Stomach (tissue), 9 donors: Measurements from ENCODE around the gene DDIAS. TPM values are rescaled to one million over a fixed set of nuclear protein-coding genes. Genes with fewer than 3 reads are reported as not detected.
A peak's percentile ranks its signal among the peaks of the same experiment; 100 is the strongest.

Experiments
- DNase-seq, 2 donors: peaks; one replicate each; pipeline versions ENCODE4 v3.0.0 to v3.0.0-alpha.2; 2013 to 2019
- H3K27ac ChIP-seq, 5 donors: fragments of 200-600 bp in 4 of 5; sonication (generic) in 4 of 5; one replicate each; pipeline ENCODE4 v1.5.1; 2013 to 2019; ENCODE audit warnings: mild to moderate bottlenecking in 1 of 5, moderate library complexity in 1 of 5
- H3K27me3 ChIP-seq, 3 donors: fragments of 200-600 bp; sonication (generic); one replicate each; pipeline ENCODE4 v1.5.1; 2017 to 2019; ENCODE audit warnings: mixed run types in 1 of 3
- H3K36me3 ChIP-seq, 4 donors: fragments of 200-600 bp; sonication (generic); 1 replicate in 3 of 4; 2 replicates in 1 of 4; pipeline ENCODE4 v1.5.1; 2016 to 2019
- H3K4me1 ChIP-seq, 4 donors: fragments of 200-600 bp; sonication (generic); one replicate each; pipeline ENCODE4 v1.5.1; 2016 to 2019
- H3K4me3 ChIP-seq, 4 donors: fragments of 200-600 bp; sonication (generic) in 3 of 4; one replicate each; pipeline ENCODE4 v1.5.1; 2016 to 2019; ENCODE audit warnings: mild to moderate bottlenecking in 1 of 4
- H3K9me3 ChIP-seq, 4 donors: fragments of 200-600 bp; sonication (generic); one replicate each; pipeline ENCODE4 v1.5.1; 2016 to 2019
- EP300 ChIP-seq: sonication (generic); formaldehyde crosslinking; IDR thresholded peaks from one replicate; pipeline ENCODE4 v1.6.1; 2017; ENCODE audit warnings: antibody characterized with exemption
- POLR2A ChIP-seq, 4 donors: fragments of 450-650 bp; IDR thresholded peaks; one replicate each; pipeline ENCODE4 v1.6.1; 2016; ENCODE audit warnings: antibody characterized with exemption in 4 of 4, control low read depth in 2 of 4, mild to moderate bottlenecking in 1 of 4, moderate library complexity in 1 of 4
- POLR2AphosphoS5 ChIP-seq, 3 donors: sonication (generic); formaldehyde crosslinking; IDR thresholded peaks; one replicate each; pipeline ENCODE4 v1.6.1; 2016; ENCODE audit warnings: antibody characterized with exemption in 3 of 3
- WGBS, 5 donors: extraction: QIAGEN DNeasy Blood & Tissue Kit in 3 of 5; methylation state at CpG; one replicate each; pipeline versions ENCODE4 v1.1.5 to v1.1.7; 2013 to 2018; 5-methylcytosine and 5-hydroxymethylcytosine counted together
- intact Hi-C: fragments of 100-400 bp; cut with DNase I; formaldehyde crosslinking; loops from one replicate; pipeline ENCODE4 v1.15.1; 2023; ENCODE audit warnings: low total_unique reads
- polyA plus RNA-seq, 3 donors: library from polyadenylated mRNA; stranded (reverse); fragments of 200-250 nt; gene quantifications; one replicate each; pipeline ENCODE4 v1.2.3, GENCODE V29; 2013
- total RNA-seq, 5 donors: library from RNA; depleted of rRNA; stranded (reverse); fragments of >200 nt; gene quantifications; one replicate each; pipeline versions ENCODE4 v1.1.0 to v1.2.3, GENCODE V29; 2014 to 2016
- TF ChIP-seq, protein P1 (sequence below), 7 experiments: fragments of 450-650 bp in 4 of 7; fragments of 200-600 bp in 3 of 7; sonication (generic) in 3 of 7; IDR thresholded peaks; one replicate each; pipeline ENCODE4 v1.5.1; 2016 to 2019; ENCODE audit warnings: antibody characterized with exemption in 7 of 7, control low read depth in 2 of 7, mild to moderate bottlenecking in 1 of 7
- donor health status: healthy with polysubstance abuse.
- donor health status: Bipolar disorder and iron deficiency.
- donor health status: healthy.

DDIAS gene
- total and polyA plus RNA-seq, 8 donors = 0.31 to 2.6 (median 1.6) TPM; not detected in 3

- no peaks in the 10 kb centered on the region for H3K36me3 ChIP-seq
- peak overlapping the region; percentile 62 to 77 (median 70) for H3K4me3 ChIP-seq
- 1 to 2% (median 2%) methylated on average over 15 of the region's 15 CpGs for WGBS, 5 donors
- no peak for DNase-seq
- no peaks in the 10 kb centered on the region for H3K9me3 ChIP-seq
- no peak for TF ChIP-seq POLR2AphosphoS5 (IDR thresholded peaks at IDR 0.05)
- TF ChIP-seq EP300 = no peak
- TF ChIP-seq, protein P1, sequence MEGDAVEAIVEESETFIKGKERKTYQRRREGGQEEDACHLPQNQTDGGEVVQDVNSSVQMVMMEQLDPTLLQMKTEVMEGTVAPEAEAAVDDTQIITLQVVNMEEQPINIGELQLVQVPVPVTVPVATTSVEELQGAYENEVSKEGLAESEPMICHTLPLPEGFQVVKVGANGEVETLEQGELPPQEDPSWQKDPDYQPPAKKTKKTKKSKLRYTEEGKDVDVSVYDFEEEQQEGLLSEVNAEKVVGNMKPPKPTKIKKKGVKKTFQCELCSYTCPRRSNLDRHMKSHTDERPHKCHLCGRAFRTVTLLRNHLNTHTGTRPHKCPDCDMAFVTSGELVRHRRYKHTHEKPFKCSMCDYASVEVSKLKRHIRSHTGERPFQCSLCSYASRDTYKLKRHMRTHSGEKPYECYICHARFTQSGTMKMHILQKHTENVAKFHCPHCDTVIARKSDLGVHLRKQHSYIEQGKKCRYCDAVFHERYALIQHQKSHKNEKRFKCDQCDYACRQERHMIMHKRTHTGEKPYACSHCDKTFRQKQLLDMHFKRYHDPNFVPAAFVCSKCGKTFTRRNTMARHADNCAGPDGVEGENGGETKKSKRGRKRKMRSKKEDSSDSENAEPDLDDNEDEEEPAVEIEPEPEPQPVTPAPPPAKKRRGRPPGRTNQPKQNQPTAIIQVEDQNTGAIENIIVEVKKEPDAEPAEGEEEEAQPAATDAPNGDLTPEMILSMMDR (IDR thresholded peaks at IDR 0.05) = no peak
- no peak for TF ChIP-seq POLR2A (IDR thresholded peaks at IDR 0.05)
- H3K4me1 ChIP-seq = peaks cover 20 to 37% (median 26%) of the 10 kb centered on the region in 4 donors
- peak overlapping the region in 4 of 5 donors; percentile 93 to 97 (median 94) for H3K27ac ChIP-seq
- H3K27me3 ChIP-seq = no peaks in the 10 kb centered on the region
- intact Hi-C loops = no loop called here
Measured at GRCh38 chr11:82901922-82902485, 468 bp downstream of the DDIAS start.

GRCh38 chr11:82902880-82903279 lies 1.3 kb downstream of the DDIAS start:
- peaks cover 20 to 32% (median 26%) of the 10 kb centered on the region in 4 donors for H3K4me1 ChIP-seq
- no peaks in the 10 kb centered on the region for H3K27me3 ChIP-seq
- TF ChIP-seq POLR2A (IDR thresholded peaks at IDR 0.05) (no peak), POLR2AphosphoS5 (IDR thresholded peaks at IDR 0.05) (no peak), EP300 (no peak)
- TF ChIP-seq, protein P1 (IDR thresholded peaks at IDR 0.05) = no peak
- no peak for DNase-seq
- no peak overlapping the region for H3K27ac ChIP-seq
- H3K4me3 ChIP-seq = no peak overlapping the region
- intact Hi-C loops = no loop called here
- WGBS, 5 donors = 61 to 79% (median 70%) methylated on average over 3 of the region's 3 CpGs
- no peaks in the 10 kb centered on the region for H3K36me3 ChIP-seq
- H3K9me3 ChIP-seq = no peaks in the 10 kb centered on the region

- 64 to 82% (median 72%) methylated on average over 3 of the region's 3 CpGs for WGBS, 5 donors
- no peak for DNase-seq
- intact Hi-C loops = no loop called here
- Histone ChIP-seq H3K4me1 (peaks cover 14 to 21% (median 17%) of the 10 kb centered on the region in 4 donors), H3K27me3 (no peaks in the 10 kb centered on the region), H3K27ac (no peak overlapping the region), H3K36me3 (no peaks in the 10 kb centered on the region), H3K9me3 (no peaks in the 10 kb centered on the region), H3K4me3 (no peak overlapping the region)
- no peak for TF ChIP-seq POLR2AphosphoS5 (IDR thresholded peaks at IDR 0.05)
- TF ChIP-seq, protein P1 (IDR thresholded peaks at IDR 0.05) = no peak
Measured at GRCh38 chr11:82903843-82904586, 2.5 kb downstream of the DDIAS start.

DNA sequence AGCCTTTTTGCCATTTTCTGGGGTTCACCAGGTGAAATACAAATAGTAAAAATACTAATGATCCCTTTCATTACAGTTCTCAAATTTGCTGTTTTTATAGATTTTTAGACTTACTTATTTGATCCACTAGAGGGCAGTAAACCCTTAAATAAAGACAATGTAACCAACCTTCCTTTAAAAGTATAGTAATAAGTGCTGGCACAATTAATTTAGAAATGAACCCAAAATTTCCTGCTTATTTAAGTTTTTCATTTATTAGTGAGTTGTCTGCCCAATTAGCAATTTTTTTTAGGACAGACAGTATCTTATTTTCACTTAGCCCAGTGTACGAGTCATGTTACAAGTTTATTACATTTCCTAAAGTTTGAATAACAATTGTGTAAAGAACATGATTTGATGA lies 4.7 kb downstream of the DDIAS start:
- Histone ChIP-seq H3K36me3 (no peaks in the 10 kb centered on the region), H3K4me3 (no peak overlapping the region), H3K27me3 (no peaks in the 10 kb centered on the region), H3K27ac (no peak overlapping the region), H3K4me1 (peaks cover 4 to 10% (median 6%) of the 10 kb centered on the region in 4 donors), H3K9me3 (no peaks in the 10 kb centered on the region)
- intact Hi-C loops = loop anchor here (5.0 kb wide), 1 partner anchor 346 kb away; no protein-coding TSS in a partner anchor
- WGBS, 5 donors = 74 to 89% (median 81%) methylated on average over 1 of the region's 1 CpG
- DNase-seq = peak in 1 of 2 donors; percentile 28
- TF ChIP-seq POLR2AphosphoS5 (IDR thresholded peaks at IDR 0.05) = no peak
- TF ChIP-seq POLR2A (IDR thresholded peaks at IDR 0.05) = no peak
- TF ChIP-seq, protein P1 (IDR thresholded peaks at IDR 0.05) = peak in 4 of 7 experiments; percentile 17 to 66 (median 58)
